ENCODE data around the gene FFAR3.
"Not testable (repeated sequence)": the region's sequence is repeated elsewhere in the genome, so short reads cannot be mapped to it uniquely, and the experiment has no call there.

The FFAR3 gene

DNA sequence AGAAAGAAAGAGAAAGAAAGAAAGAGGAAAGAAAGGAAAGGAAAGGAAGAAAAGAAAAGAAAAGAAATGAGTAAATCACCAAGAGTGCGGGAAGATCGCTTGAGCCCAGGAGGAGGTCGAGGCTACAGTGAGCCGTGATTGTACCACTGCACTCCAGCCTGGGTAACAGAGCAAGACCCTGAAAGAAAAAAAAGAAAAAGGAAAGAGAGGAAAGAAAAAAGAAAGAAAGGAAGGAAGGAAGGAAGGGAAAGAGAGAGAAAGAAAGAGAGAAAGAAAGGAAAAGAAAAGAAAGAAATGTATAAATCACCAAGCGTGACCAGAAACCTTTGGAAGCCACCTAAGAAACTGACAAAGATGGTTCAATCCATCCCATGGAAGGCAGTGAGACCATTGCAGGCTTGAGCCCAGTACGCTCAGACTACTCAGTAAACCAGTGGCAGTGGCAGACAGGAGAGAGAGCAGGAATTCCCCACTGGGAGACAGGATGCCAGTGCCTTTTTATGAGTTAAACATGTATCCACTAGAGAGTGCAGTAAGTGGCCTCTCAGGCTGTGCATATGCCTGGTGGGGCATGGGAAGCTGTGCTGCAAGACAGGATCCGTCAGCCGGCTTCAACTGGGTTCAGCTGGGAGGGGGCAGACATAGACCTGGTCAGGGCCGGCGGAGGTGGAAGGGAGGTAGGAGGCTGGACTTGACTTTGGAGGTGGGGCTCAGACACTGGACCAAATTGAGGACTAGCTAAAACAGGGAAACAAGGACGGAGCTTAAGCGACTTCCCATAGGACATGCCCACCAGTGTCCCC, 17.4 kb downstream of the FFAR3 start:
- no peak overlapping the region for H3K27ac ChIP-seq (ENCODE audit: low read length)
- no peak for DNase-seq
- no peaks in the 10 kb centered on the region for H4K20me1 ChIP-seq (ENCODE audit: insufficient read depth, low read length)
- H2AFZ ChIP-seq (ENCODE audit: low read length) = no peak overlapping the region
- H3K79me2 ChIP-seq (ENCODE audit: low read length) = no peaks in the 10 kb centered on the region
- H3K4me2 ChIP-seq (ENCODE audit: low read depth, low read length) = no peak overlapping the region
- H3K4me1 ChIP-seq (ENCODE audit: low read length) = no peaks in the 10 kb centered on the region
- H3K9ac ChIP-seq (ENCODE audit: low read length) = no peak overlapping the region
- no peak overlapping the region for H3K4me3 ChIP-seq (ENCODE audit: low read length)
- TF ChIP-seq, protein P1, sequence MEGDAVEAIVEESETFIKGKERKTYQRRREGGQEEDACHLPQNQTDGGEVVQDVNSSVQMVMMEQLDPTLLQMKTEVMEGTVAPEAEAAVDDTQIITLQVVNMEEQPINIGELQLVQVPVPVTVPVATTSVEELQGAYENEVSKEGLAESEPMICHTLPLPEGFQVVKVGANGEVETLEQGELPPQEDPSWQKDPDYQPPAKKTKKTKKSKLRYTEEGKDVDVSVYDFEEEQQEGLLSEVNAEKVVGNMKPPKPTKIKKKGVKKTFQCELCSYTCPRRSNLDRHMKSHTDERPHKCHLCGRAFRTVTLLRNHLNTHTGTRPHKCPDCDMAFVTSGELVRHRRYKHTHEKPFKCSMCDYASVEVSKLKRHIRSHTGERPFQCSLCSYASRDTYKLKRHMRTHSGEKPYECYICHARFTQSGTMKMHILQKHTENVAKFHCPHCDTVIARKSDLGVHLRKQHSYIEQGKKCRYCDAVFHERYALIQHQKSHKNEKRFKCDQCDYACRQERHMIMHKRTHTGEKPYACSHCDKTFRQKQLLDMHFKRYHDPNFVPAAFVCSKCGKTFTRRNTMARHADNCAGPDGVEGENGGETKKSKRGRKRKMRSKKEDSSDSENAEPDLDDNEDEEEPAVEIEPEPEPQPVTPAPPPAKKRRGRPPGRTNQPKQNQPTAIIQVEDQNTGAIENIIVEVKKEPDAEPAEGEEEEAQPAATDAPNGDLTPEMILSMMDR (IDR thresholded peaks at IDR 0.05; ENCODE audit: low read length) = no peak
- no peak for TF ChIP-seq EZH2phosphoT487 (IDR thresholded peaks at IDR 0.05; ENCODE audit: low read length)
- no peak for TF ChIP-seq EZH2 (optimal IDR thresholded peaks at IDR 0.05; ENCODE audit: low read depth, low read length)
- no peaks in the 10 kb centered on the region for H3F3A ChIP-seq (ENCODE audit: insufficient read depth, low read length)
- no peaks in the 10 kb centered on the region for H3K9me2 ChIP-seq (replicated peaks; ENCODE audit: insufficient read depth, low read length)
- H3K36me3 ChIP-seq (replicated peaks; ENCODE audit: insufficient read depth, low read length) = no peaks in the 10 kb centered on the region
- H3K27me3 ChIP-seq (replicated peaks; ENCODE audit: insufficient read depth, low read length) = peaks cover 38% of the 10 kb centered on the region
- H3K9me3 ChIP-seq (replicated peaks; ENCODE audit: insufficient read depth, low read length) = no peaks in the 10 kb centered on the region

DNA sequence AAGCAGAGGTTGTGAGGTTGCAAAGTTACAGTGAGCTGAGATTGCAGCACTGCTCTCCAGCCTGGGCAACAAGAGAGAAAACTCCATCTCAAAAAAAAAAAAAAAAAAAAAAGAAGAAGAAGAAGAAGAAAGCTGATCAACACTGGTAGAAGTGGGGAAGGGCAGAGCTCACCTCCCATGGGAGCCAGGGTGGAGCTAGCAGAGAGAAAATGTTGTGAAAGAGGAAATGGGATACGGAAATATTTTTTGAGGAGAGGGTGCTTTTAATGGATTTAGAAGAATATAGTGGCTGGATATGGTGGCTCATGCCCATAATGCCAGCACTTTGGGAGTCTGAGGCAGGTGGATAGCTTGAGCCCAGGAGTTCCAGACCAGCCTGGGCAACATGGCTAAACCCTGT, 19.4 kb downstream of the FFAR3 start:
- TF ChIP-seq EZH2 (optimal IDR thresholded peaks at IDR 0.05; ENCODE audit: low read depth, low read length) (no peak), EZH2phosphoT487 (IDR thresholded peaks at IDR 0.05; ENCODE audit: low read length) (no peak)
- TF ChIP-seq, protein P1 (IDR thresholded peaks at IDR 0.05; ENCODE audit: low read length) = no peak
- Histone ChIP-seq H3K4me2 (ENCODE audit: low read depth, low read length) (no peak overlapping the region), H4K20me1 (ENCODE audit: insufficient read depth, low read length) (no peaks in the 10 kb centered on the region), H3K9ac (ENCODE audit: low read length) (no peak overlapping the region), H3K4me3 (ENCODE audit: low read length) (no peak overlapping the region), H3K9me3 (replicated peaks; ENCODE audit: insufficient read depth, low read length) (no peaks in the 10 kb centered on the region), H3K4me1 (ENCODE audit: low read length) (no peaks in the 10 kb centered on the region), H3K79me2 (ENCODE audit: low read length) (no peaks in the 10 kb centered on the region), H3K36me3 (replicated peaks; ENCODE audit: insufficient read depth, low read length) (no peaks in the 10 kb centered on the region), H3F3A (ENCODE audit: insufficient read depth, low read length) (no peaks in the 10 kb centered on the region), H3K27ac (ENCODE audit: low read length) (no peak overlapping the region), H3K27me3 (replicated peaks; ENCODE audit: insufficient read depth, low read length) (peaks cover 53% of the 10 kb centered on the region), H3K9me2 (replicated peaks; ENCODE audit: insufficient read depth, low read length) (no peaks in the 10 kb centered on the region), H2AFZ (ENCODE audit: low read length) (no peak overlapping the region)
- DNase-seq = no peak

DNA sequence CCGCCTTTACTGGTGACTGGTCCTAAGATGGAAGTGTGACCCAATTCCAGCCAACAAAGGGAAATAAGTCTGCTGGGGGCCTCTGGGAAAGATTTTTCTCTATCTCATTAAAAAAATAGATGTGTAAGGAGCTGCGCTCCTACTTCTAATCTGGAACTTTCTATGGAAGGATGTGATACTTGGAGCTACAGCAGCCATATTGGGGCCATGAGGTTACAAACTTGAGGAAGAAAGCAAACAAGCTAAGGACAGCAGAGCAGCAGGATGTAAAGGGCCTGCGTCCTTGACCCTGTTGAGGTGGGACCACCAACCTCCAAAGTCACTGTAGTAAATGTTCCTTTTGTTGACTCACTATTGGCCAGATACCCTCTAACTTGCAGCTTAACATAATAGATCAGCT, 20.1 kb downstream of the FFAR3 start:
- TF ChIP-seq, protein P1 (IDR thresholded peaks at IDR 0.05; ENCODE audit: low read length) = no peak
- TF ChIP-seq EZH2 (optimal IDR thresholded peaks at IDR 0.05; ENCODE audit: low read depth, low read length) = no peak
- TF ChIP-seq EZH2phosphoT487 (IDR thresholded peaks at IDR 0.05; ENCODE audit: low read length) = no peak
- H3K9me2 ChIP-seq (replicated peaks; ENCODE audit: insufficient read depth, low read length) = no peaks in the 10 kb centered on the region
- H3K79me2 ChIP-seq (ENCODE audit: low read length) = no peaks in the 10 kb centered on the region
- H3K27ac ChIP-seq (ENCODE audit: low read length) = no peak overlapping the region
- H3K36me3 ChIP-seq (replicated peaks; ENCODE audit: insufficient read depth, low read length) = no peaks in the 10 kb centered on the region
- no peak overlapping the region for H3K9ac ChIP-seq (ENCODE audit: low read length)
- no peaks in the 10 kb centered on the region for H3K9me3 ChIP-seq (replicated peaks; ENCODE audit: insufficient read depth, low read length)
- no peaks in the 10 kb centered on the region for H3K4me1 ChIP-seq (ENCODE audit: low read length)
- DNase-seq = no peak
- H3F3A ChIP-seq (ENCODE audit: insufficient read depth, low read length) = no peaks in the 10 kb centered on the region
- H3K4me2 ChIP-seq (ENCODE audit: low read depth, low read length) = no peak overlapping the region
- peaks cover 53% of the 10 kb centered on the region for H3K27me3 ChIP-seq (replicated peaks; ENCODE audit: insufficient read depth, low read length)
- H4K20me1 ChIP-seq (ENCODE audit: insufficient read depth, low read length) = no peaks in the 10 kb centered on the region
- no peak overlapping the region for H3K4me3 ChIP-seq (ENCODE audit: low read length)
- H2AFZ ChIP-seq (ENCODE audit: low read length) = no peak overlapping the region

DNA sequence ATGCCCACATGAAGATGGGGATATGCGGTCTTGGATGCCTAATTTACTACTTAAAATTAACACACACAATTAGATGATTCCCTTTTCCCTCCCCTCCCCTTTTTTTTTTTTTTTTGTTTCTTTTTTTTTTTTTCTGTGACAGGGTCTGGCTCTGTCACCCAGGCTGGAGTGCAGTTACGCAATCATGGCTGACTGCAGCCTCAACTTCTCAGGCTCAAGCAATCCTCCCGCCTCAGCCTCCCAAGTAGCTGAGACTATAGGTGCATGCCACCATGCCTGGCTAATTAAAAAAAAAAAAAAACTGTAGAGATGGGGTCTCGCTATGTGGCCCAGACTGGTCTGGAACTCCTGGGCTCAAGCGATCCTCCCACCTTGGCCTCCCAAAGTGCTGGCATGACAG, 21.3 kb downstream of the FFAR3 start:
- not testable (repeated sequence) for H3K36me3 ChIP-seq (replicated peaks; ENCODE audit: insufficient read depth, low read length); H3K4me3 ChIP-seq (ENCODE audit: low read length); H4K20me1 ChIP-seq (ENCODE audit: insufficient read depth, low read length); H3K4me1 ChIP-seq (ENCODE audit: low read length); H3K9me2 ChIP-seq (replicated peaks; ENCODE audit: insufficient read depth, low read length); H3K4me2 ChIP-seq (ENCODE audit: low read depth, low read length); H3K27ac ChIP-seq (ENCODE audit: low read length); DNase-seq; H3K79me2 ChIP-seq (ENCODE audit: low read length); H3K9me3 ChIP-seq (replicated peaks; ENCODE audit: insufficient read depth, low read length); H2AFZ ChIP-seq (ENCODE audit: low read length); H3K9ac ChIP-seq (ENCODE audit: low read length); H3F3A ChIP-seq (ENCODE audit: insufficient read depth, low read length)
- peaks cover 54% of the 10 kb centered on the region for H3K27me3 ChIP-seq (replicated peaks; ENCODE audit: insufficient read depth, low read length)

All from MM.1S (cell line).